Right ventricle myocardium inferior (tissue), 1 donor: ENCODE data around the gene PTPN13. TPM values are rescaled to one million over a fixed set of nuclear protein-coding genes. Genes with fewer than 3 reads are reported as not detected.
"Not testable (repeated sequence)": the region's sequence is repeated elsewhere in the genome, so short reads cannot be mapped to it uniquely, and the experiment has no call there.

Experiments used
- ATAC-seq: fragments of 200-7000 bp; cut with Tn5 transposase; one replicate; pipeline ENCODE4 v1.9.1; 2020; ENCODE audit warnings: mild to moderate bottlenecking, moderate library complexity
- DNase-seq: peaks from one replicate; pipeline ENCODE4 v3.0.0; 2021; ENCODE audit errors: missing footprints
- intact Hi-C: fragments of 100-400 bp; cut with DNase I; formaldehyde crosslinking; loops from one replicate; pipeline ENCODE4 v1.11.0; 2022
- total RNA-seq: library from RNA; stranded (reverse); fragmentation: NEBNext Ultra II Directional; extraction: Animal tissue kit (Norgen Biotek cat#: 25700); gene quantifications from one replicate; pipeline ENCODE4 v1.2.1, GENCODE V29; 2021
- donor health status: DM: no; HTN: yes; CAD: no; lungs with severe emphysema.

Gene PTPN13
- total RNA-seq, 1 donor from 2014 or later = 4.5 TPM

DNA sequence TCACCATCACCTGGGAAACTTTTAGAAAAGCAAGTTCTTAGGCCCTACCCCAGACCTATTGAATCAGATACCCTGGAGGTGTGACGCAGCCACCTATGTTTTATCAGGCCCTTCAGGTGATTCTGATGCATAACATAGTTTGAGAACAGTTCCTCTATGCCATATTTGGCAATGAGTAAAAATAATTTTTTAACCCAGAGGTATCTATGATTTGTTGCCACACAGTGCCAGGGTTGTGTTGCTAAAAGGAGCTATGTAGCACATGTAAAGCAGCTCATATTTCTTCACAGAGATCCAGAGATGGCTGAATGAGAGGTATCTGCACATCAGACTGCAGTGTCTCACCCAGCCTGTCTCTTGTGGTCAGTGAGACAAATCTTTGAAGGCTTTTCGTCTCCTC, 85.3 kb downstream of the PTPN13 start:
- ATAC-seq (no peak), DNase-seq (no peak)
- intact Hi-C loops = no loop called here

- no peak for ATAC-seq
- intact Hi-C loops = no loop called here
These were observed 89.1 kb downstream of the PTPN13 start for GRCh38 chr4:86683167-86683566.

DNA sequence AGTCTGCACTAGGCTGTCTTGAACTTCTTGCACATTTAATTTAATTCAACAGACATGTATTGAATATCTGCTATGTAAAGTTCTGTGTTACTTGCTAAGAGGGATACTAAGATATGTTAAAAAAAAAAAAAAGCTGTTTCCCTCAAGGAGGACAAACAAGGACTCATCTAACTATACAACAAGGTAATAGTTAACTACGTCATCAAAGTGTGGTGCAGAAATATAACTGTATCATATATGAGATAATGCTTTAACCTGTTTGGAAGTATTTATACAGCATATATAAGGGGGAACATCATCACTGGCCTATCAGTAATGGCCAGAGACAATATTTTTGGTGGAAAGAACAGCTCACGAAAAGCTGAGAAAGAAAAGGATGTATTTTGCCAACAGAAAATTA, 89.9 kb downstream of the PTPN13 start:
- DNase-seq (no peak), ATAC-seq (no peak)
- intact Hi-C loops = no loop called here

More at GRCh38 chr4:86683167-86683566, 89.1 kb downstream of the PTPN13 start:
- no peak for DNase-seq

DNA sequence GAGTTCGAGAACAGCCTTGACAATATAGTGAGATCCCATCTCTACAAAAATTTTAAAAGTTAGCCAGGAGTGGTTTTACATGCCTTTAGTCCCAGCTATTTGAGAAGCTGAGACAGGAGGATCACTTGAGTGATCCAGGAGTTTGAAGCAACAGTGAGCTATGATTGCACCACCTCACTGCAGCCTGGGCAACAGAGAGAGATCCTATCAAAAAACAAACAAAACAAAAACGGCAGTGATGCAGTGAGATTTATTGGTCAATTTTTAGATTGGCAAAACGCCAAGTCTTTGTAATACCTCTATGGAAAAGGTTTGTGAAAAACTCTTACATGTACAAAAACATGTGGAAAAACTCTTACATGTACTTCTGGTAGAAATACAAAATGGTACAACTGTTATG, 91.3 kb downstream of the PTPN13 start:
- no peak for DNase-seq
- intact Hi-C loops = no loop called here
- no peak for ATAC-seq

DNA sequence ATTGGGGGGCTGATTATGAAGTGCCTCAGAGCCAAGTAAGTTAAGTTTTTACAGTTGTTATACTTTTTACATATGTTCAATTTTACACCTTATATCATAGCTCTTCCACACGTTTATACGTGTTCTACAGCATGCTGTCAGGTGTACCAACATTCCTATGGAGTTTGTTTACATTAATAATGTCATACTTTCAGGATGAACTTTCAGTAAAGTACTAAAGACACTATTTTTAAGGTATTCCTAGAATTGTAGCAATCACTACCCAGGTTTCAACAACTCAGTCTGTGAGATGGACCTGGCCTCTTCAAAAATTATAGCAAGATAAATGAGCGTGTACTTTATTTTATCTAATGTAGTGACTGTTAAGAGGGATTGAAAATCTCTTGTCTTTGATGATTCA, 92.6 kb downstream of the PTPN13 start:
- ATAC-seq (no peak), DNase-seq (no peak)
- intact Hi-C loops = no loop called here

- DNase-seq (no peak), ATAC-seq (no peak)
- intact Hi-C loops = no loop called here
These were observed 93.9 kb downstream of the PTPN13 start for GRCh38 chr4:86688026-86688425.

GRCh38 chr4:86704601-86705000, 110.5 kb downstream of the PTPN13 start:
- DNase-seq (no peak), ATAC-seq (no peak)
- intact Hi-C loops = no loop called here

- DNase-seq (no peak), ATAC-seq (peak; percentile 63)
- intact Hi-C loops = no loop called here
These were observed 112.9 kb downstream of the PTPN13 start for GRCh38 chr4:86706923-86707597.

DNA sequence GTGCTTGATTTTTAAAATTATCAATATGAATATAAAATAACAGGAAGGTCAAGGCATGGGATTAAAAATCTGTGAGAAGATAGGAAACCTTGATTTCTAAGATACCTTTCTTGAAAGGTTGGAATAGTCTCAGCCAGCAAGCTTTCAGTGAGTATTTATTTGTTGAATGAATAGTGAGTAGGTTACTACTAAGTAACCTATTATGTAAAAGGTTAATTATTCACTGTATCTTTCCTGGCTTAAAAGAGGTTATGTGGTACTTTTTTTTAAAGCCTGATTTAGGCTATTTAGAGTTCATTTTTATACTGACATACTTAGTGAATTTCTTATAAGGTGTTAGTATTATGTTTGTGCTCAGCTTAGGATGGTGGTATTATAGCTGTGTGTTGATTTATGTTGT, 123.5 kb downstream of the PTPN13 start:
- DNase-seq = no peak
- intact Hi-C loops = no loop called here
- no peak for ATAC-seq

- DNase-seq (no peak), ATAC-seq (no peak)
- intact Hi-C loops = no loop called here
These were observed 124.0 kb downstream of the PTPN13 start for GRCh38 chr4:86718152-86718551.

GRCh38 chr4:86719149-86719548, 125.0 kb downstream of the PTPN13 start:
- DNase-seq, intact Hi-C loops, ATAC-seq: not testable (repeated sequence)

GRCh38 chr4:86720508-86721068, 126.5 kb downstream of the PTPN13 start:
- ATAC-seq (no peak), DNase-seq (no peak)
- intact Hi-C loops = no loop called here

DNA sequence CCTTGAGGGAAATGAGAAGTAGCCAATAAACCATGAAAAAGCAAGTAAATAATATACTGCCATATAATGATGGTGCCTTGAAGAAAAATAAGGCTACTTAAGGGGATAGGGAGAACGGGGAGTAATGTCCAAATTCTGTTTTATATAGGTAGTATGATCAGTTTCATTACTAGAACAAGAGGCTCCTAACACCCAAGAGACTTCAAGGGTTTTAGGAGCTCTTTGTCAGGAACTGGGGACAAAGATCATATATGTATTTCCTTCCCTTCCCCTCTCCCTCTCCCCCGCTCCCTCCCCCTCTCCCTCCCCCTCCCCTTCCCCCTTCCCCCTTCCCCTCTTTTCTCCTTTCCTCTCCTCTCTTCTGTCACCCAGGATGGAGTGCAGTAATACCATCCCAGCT, 127.3 kb downstream of the PTPN13 start:
- ATAC-seq (no peak), DNase-seq (no peak)
- intact Hi-C loops = no loop called here

- intact Hi-C loops = no loop called here
- ATAC-seq = no peak
- no peak for DNase-seq
These were observed 136.2 kb downstream of the PTPN13 start for GRCh38 chr4:86730310-86730709.

- no peak for DNase-seq
- intact Hi-C loops = no loop called here
- ATAC-seq = no peak
These were observed 143.1 kb downstream of the PTPN13 start for GRCh38 chr4:86737244-86737643.

- ATAC-seq (no peak), DNase-seq (no peak)
- intact Hi-C loops = no loop called here
These were observed 147.7 kb downstream of the PTPN13 start for GRCh38 chr4:86741846-86742245.

GRCh38 chr4:86744570-86744969, 150.5 kb downstream of the PTPN13 start:
- DNase-seq (no peak), ATAC-seq (no peak)
- intact Hi-C loops = no loop called here

DNA sequence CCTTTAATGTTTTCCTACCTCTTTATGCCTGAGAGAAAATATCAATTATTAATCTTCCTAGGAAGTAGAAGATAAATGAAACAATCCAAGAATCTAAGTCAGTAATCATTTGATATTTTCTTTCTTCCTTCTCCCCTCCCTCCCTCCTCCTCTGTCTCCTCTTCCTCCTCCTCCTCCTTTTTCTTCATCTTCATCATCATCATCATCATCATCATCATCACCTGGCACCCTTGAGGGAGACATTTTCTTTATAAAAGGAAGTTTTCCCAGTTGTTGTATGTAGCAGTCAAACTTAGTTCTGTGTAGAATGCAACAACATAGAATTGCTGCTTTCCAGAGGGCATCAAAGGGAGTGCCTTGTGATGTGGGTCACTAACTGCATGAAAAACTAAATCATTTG, 155.0 kb downstream of the PTPN13 start:
- no peak for DNase-seq
- intact Hi-C loops = no loop called here
- no peak for ATAC-seq

GRCh38 chr4:86755388-86755787, 161.3 kb downstream of the PTPN13 start:
- intact Hi-C loops = no loop called here
- DNase-seq = no peak
- no peak for ATAC-seq

DNA sequence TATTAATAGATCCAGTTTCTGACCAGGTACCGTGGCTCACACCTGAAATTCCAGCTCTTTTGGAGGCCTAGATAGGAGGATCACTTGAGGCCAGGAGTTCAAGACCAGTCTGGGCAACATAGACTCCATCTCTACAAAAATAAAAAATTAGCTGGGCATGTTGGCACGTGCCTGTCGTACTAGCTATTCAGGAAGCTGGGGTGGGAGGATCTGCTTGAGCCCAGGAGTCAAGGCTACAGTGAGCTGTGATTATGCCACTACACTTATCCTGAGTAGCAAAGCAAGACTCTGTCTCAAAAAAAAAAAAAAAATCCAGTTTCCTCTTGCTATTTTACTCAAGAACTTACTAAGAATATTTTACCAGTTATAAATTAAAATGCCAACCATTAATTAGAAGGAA, 163.4 kb downstream of the PTPN13 start:
- intact Hi-C loops = no loop called here
- ATAC-seq = no peak
- DNase-seq = no peak

GRCh38 chr4:86759298-86759697, 165.2 kb downstream of the PTPN13 start:
- intact Hi-C loops = no loop called here
- DNase-seq (no peak), ATAC-seq (no peak)
